CD14-positive monocyte (primary cell): ENCODE measurements around the gene PRKCA. TPM values are rescaled to one million over a fixed set of nuclear protein-coding genes. Genes with fewer than 3 reads are reported as not detected.

Source experiments
- DNase-seq, 3 donors: peaks; one replicate each; pipeline ENCODE4 v3.0.0-alpha.2; 2011 to 2022
- H2AFZ ChIP-seq: 2 replicates; pipeline ENCODE4 v1.6.0; 2012; ENCODE audit warnings: mild to moderate bottlenecking, low read depth, low read length, inconsistent platforms; ENCODE audit not compliant: insufficient read depth, poor library complexity, severe bottlenecking
- H3K27ac ChIP-seq, 2 donors: 1 replicate in 1 of 2; 2 replicates in 1 of 2; pipeline ENCODE4 v1.5.1; 2012 to 2013; ENCODE audit warnings: low read length in 2 of 2, control low read depth in 1 of 2, inconsistent platforms in 1 of 2, low read depth in 1 of 2, mild to moderate bottlenecking in 1 of 2
- H3K27me3 ChIP-seq, 2 donors: one replicate each; pipeline versions ENCODE4 v1.6.0 to v1.6.1; 2011 to 2013; ENCODE audit warnings: low read length in 2 of 2; ENCODE audit not compliant: control insufficient read depth in 2 of 2, insufficient read depth in 2 of 2
- H3K36me3 ChIP-seq, 2 donors: replicated peaks in 1 of 2; 1 replicate in 1 of 2; 2 replicates in 1 of 2; pipeline versions ENCODE4 v1.5.1 to v1.6.1; 2012 to 2013; ENCODE audit warnings: low read length in 2 of 2, control low read depth in 1 of 2, inconsistent platforms in 1 of 2, mild to moderate bottlenecking in 1 of 2; ENCODE audit not compliant: insufficient read depth in 2 of 2, control insufficient read depth in 1 of 2
- H3K4me1 ChIP-seq, 2 donors: 1 replicate in 1 of 2; 2 replicates in 1 of 2; pipeline versions ENCODE4 v1.5.1 to v1.6.1; 2012 to 2013; ENCODE audit warnings: low read length in 2 of 2, control low read depth in 1 of 2, inconsistent platforms in 1 of 2, mild to moderate bottlenecking in 1 of 2, moderate library complexity in 1 of 2; ENCODE audit not compliant: insufficient read depth in 2 of 2, control insufficient read depth in 1 of 2
- H3K4me2 ChIP-seq: replicated peaks from 2 replicates; pipeline ENCODE3; 2012; ENCODE audit warnings: low read length, moderate library complexity, mild to moderate bottlenecking; ENCODE audit not compliant: poor library complexity, severe bottlenecking; ENCODE audit errors: extremely low read depth
- H3K4me3 ChIP-seq, 3 experiments: fragments of 200-600 bp in 1 of 3; sonication (generic) in 1 of 3; replicated peaks in 1 of 3; 1 replicate in 2 of 3; 2 replicates in 1 of 3; pipeline ENCODE4 v1.5.1; 2011 to 2013; ENCODE audit warnings: low read length in 3 of 3, mild to moderate bottlenecking in 3 of 3, control low read depth in 2 of 3, low read depth in 2 of 3, inconsistent platforms in 1 of 3, moderate library complexity in 1 of 3
- H3K79me2 ChIP-seq: 2 replicates; pipeline ENCODE4 v1.6.0; 2012; ENCODE audit warnings: mild to moderate bottlenecking, control low read depth, inconsistent platforms, low read length, moderate library complexity; ENCODE audit not compliant: insufficient read depth
- H3K9ac ChIP-seq: 2 replicates; pipeline ENCODE4 v1.6.0; 2017; ENCODE audit warnings: low read length, mild to moderate bottlenecking; ENCODE audit not compliant: insufficient read depth, poor library complexity, severe bottlenecking
- H3K9me3 ChIP-seq, 2 donors: replicated peaks in 1 of 2; 1 replicate in 1 of 2; 2 replicates in 1 of 2; pipeline versions ENCODE4 v1.5.1 to v1.6.1; 2012 to 2013; ENCODE audit warnings: low read length in 2 of 2, control low read depth in 1 of 2; ENCODE audit not compliant: control insufficient read depth in 1 of 2, insufficient read depth in 1 of 2
- H4K20me1 ChIP-seq: 2 replicates; pipeline ENCODE4 v1.6.0; 2012; ENCODE audit warnings: mild to moderate bottlenecking, low read length, control low read depth, moderate library complexity; ENCODE audit not compliant: insufficient read depth
- H3K27ac Mint-ChIP-seq, 7 donors: one replicate each; pipeline ENCODE4 v1.8.0; 2020; ENCODE audit warnings: mild to moderate bottlenecking in 7 of 7, mixed read lengths in 7 of 7, moderate library complexity in 6 of 7, inconsistent platforms in 2 of 7
- H3K27me3 Mint-ChIP-seq, 3 donors: one replicate each; pipeline ENCODE4 v1.8.0; 2021 to 2022; ENCODE audit warnings: low read depth in 3 of 3, mild to moderate bottlenecking in 3 of 3, mixed read lengths in 3 of 3, moderate library complexity in 3 of 3, inconsistent platforms in 1 of 3
- H3K36me3 Mint-ChIP-seq, 2 donors: one replicate each; pipeline ENCODE4 v1.8.0; 2020; ENCODE audit warnings: mixed read lengths in 2 of 2, inconsistent platforms in 1 of 2, mild to moderate bottlenecking in 1 of 2
- H3K4me1 Mint-ChIP-seq: one replicate; pipeline ENCODE4 v1.8.0; 2020; ENCODE audit warnings: mild to moderate bottlenecking, mixed read lengths
- H3K4me3 Mint-ChIP-seq, 2 donors: one replicate each; pipeline ENCODE4 v1.8.0; 2020; ENCODE audit warnings: mild to moderate bottlenecking in 2 of 2, mixed read lengths in 2 of 2, moderate library complexity in 1 of 2
- H3K9me3 Mint-ChIP-seq, 7 donors: one replicate each; pipeline ENCODE4 v1.8.0; 2020 to 2022; ENCODE audit warnings: mixed read lengths in 7 of 7, mild to moderate bottlenecking in 6 of 7, moderate library complexity in 6 of 7, inconsistent platforms in 2 of 7
- WGBS: methylation state at CpG from one replicate; pipeline ENCODE4 v1.1.5; 2013; ENCODE audit warnings: missing lambda C conversion rate; ENCODE audit not compliant: insufficient coverage; 5-methylcytosine and 5-hydroxymethylcytosine counted together
- intact Hi-C, 2 donors: fragments of 100-400 bp; cut with micrococcal nuclease; formaldehyde crosslinking; loops; one replicate each; pipeline versions ENCODE4 v1.15.0 to v1.15.1; 2023
- polyA plus RNA-seq, 3 donors: library from polyadenylated mRNA; depleted of rRNA in 1 of 3; unstranded in 2 of 3; stranded (reverse) in 1 of 3; fragments of 300-500 nt in 2 of 3; fragments of >200 nt in 1 of 3; fragmentation: Illumina TruSeq in 2 of 3; gene quantifications; 1 replicate in 2 of 3; 2 replicates in 1 of 3; pipeline ENCODE4 v1.2.3, GENCODE V29; 2012 to 2021
- TF ChIP-seq, protein P1 (sequence below): fragments of 200-600 bp; IDR thresholded peaks from one replicate; pipeline ENCODE4 v1.8.0; 2022; ENCODE audit warnings: antibody characterized with exemption, mild to moderate bottlenecking

Gene PRKCA
- polyA plus RNA-seq, 3 donors = 0.22 to 7.1 (median 0.30) TPM

- intact Hi-C loops = loop anchor here in 1 of 2 donors (10.0 kb wide), 1 partner anchor 215 kb away; no protein-coding TSS in a partner anchor
- H3K9ac ChIP-seq = no peak overlapping the region
- H3K4me1 Mint-ChIP-seq = peaks cover 27% of the 10 kb centered on the region
- H3K27me3 Mint-ChIP-seq = peaks cover 0 to 1% (median 0%) of the 10 kb centered on the region in 3 donors
- no peak overlapping the region for H3K27ac Mint-ChIP-seq
- peaks cover 0 to 9% of the 10 kb centered on the region in 2 donors for H3K4me1 ChIP-seq
- H2AFZ ChIP-seq = no peak overlapping the region
- H3K36me3 Mint-ChIP-seq = peaks cover 3 to 12% of the 10 kb centered on the region in 2 donors
- H3K27ac ChIP-seq = no peak overlapping the region
- no peaks in the 10 kb centered on the region for H3K36me3 ChIP-seq
- no peak overlapping the region for H3K4me3 Mint-ChIP-seq
- H3K27me3 ChIP-seq = no peaks in the 10 kb centered on the region
- TF ChIP-seq, protein P1, sequence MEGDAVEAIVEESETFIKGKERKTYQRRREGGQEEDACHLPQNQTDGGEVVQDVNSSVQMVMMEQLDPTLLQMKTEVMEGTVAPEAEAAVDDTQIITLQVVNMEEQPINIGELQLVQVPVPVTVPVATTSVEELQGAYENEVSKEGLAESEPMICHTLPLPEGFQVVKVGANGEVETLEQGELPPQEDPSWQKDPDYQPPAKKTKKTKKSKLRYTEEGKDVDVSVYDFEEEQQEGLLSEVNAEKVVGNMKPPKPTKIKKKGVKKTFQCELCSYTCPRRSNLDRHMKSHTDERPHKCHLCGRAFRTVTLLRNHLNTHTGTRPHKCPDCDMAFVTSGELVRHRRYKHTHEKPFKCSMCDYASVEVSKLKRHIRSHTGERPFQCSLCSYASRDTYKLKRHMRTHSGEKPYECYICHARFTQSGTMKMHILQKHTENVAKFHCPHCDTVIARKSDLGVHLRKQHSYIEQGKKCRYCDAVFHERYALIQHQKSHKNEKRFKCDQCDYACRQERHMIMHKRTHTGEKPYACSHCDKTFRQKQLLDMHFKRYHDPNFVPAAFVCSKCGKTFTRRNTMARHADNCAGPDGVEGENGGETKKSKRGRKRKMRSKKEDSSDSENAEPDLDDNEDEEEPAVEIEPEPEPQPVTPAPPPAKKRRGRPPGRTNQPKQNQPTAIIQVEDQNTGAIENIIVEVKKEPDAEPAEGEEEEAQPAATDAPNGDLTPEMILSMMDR = no peak
- H3K9me3 Mint-ChIP-seq = peaks cover 0 to 13% (median 4%) of the 10 kb centered on the region in 7 donors
- H3K4me2 ChIP-seq = no peak overlapping the region
- no peaks in the 10 kb centered on the region for H3K79me2 ChIP-seq
- 98% methylated on average over 15 of the region's 17 CpGs for WGBS
- peaks cover 0 to 7% of the 10 kb centered on the region in 2 donors for H3K9me3 ChIP-seq
- H4K20me1 ChIP-seq = peaks cover 4% of the 10 kb centered on the region
- no peak overlapping the region for H3K4me3 ChIP-seq
- no peak for DNase-seq
Measured at GRCh38 chr17:66540131-66540781, 237.8 kb downstream of the PRKCA start.

DNA sequence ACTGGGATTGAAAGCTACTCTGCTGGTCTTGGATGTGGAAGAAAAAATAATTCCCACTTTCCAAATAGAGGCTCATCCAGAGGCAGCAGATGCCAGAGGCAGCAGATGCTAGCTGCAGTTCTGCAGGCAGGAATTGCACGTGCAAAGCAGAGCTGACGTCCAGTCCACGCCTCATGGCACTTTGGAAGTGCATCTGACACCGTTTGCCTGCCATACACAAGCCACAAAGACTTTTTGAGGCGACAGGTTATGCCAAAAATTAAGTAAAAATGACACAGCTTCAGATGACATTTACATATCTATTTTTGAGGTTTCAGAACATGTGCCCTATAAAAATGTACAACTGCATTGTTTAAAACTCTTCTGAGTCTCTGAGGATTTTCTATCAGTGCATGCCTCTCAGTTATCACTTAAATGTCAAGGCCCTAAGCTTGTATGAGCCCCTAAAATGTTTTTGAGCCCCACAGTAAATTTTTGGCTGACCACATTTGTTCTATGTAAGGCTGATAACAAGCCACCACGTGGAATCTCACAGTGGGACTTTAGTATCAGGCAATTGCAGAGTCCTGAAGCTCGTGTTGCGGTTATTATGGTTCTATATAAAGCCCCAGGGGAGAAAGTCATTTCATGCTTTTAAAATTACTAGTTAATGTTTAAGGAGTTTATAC lies 239.2 kb downstream of the PRKCA start:
- no peak overlapping the region for H3K4me3 Mint-ChIP-seq
- H3K9me3 ChIP-seq = peaks cover 0 to 12% of the 10 kb centered on the region in 2 donors
- no peak overlapping the region for H3K9ac ChIP-seq
- no peaks in the 10 kb centered on the region for H3K36me3 ChIP-seq
- peaks cover 0 to 9% of the 10 kb centered on the region in 2 donors for H3K4me1 ChIP-seq
- peaks cover 4% of the 10 kb centered on the region for H4K20me1 ChIP-seq
- H3K27ac Mint-ChIP-seq = no peak overlapping the region
- no peak overlapping the region for H3K4me2 ChIP-seq
- H3K27me3 ChIP-seq = no peaks in the 10 kb centered on the region
- intact Hi-C loops = loop anchor here in 1 of 2 donors (10.0 kb wide), 1 partner anchor 217 kb away; no protein-coding TSS in a partner anchor
- peaks cover 27% of the 10 kb centered on the region for H3K4me1 Mint-ChIP-seq
- peaks cover 2 to 25% (median 12%) of the 10 kb centered on the region in 7 donors for H3K9me3 Mint-ChIP-seq
- DNase-seq = no peak
- H3K36me3 Mint-ChIP-seq = peaks cover 4 to 10% of the 10 kb centered on the region in 2 donors
- no peaks in the 10 kb centered on the region for H3K79me2 ChIP-seq
- peaks cover 0 to 1% (median 0%) of the 10 kb centered on the region in 3 donors for H3K27me3 Mint-ChIP-seq
- H3K4me3 ChIP-seq = no peak overlapping the region
- TF ChIP-seq, protein P1 = no peak
- H2AFZ ChIP-seq = no peak overlapping the region
- 92% methylated on average over 5 of the region's 8 CpGs for WGBS
- no peak overlapping the region for H3K27ac ChIP-seq
